Hematopoietic multipotent progenitor cell (in vitro differentiated cells): Measurements from ENCODE around the gene LRRTM2. TPM values are rescaled to one million over a fixed set of nuclear protein-coding genes. Genes with fewer than 3 reads are reported as not detected.

Source experiments
- DNase-seq, 3 donors: peaks; one replicate each; pipeline ENCODE4 v3.0.0-alpha.2; 2011 to 2015; ENCODE audit warnings: low read depth in 2 of 3, low spot score in 2 of 3
- total RNA-seq: library from RNA; depleted of rRNA; stranded (reverse); fragments of >200 nt; gene quantifications from one replicate; pipeline ENCODE4 v1.2.3, GENCODE V29; 2012

LRRTM2 gene
- total RNA-seq, 1 donor = 0.27 TPM

- DNase-seq = no peak
Measured at GRCh38 chr5:138884094-138884493, 9.0 kb upstream of the LRRTM2 start.

DNA sequence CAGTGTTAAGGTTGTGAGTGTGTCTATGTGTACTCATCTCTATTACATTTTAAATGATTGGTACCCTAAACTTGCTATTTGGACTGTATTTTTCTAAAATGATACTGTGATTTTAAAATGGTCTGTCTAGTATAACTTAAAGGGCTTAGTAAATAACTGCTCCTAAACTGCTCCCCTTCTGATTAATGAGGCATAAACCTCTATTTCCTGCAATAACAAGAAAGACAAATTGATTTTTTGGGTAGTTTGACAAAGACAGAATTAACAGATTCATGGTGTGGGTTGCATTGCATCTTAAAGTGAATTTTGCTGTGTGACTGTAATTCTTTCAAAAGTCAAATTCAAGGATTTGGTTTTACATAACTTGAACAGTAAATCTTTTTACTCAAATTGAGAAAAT lies 8.1 kb upstream of the LRRTM2 start:
- DNase-seq = no peak

GRCh38 chr5:138878437-138879235 lies 3.5 kb upstream of the LRRTM2 start:
- no peak for DNase-seq

- no peak for DNase-seq
Measured at GRCh38 chr5:138876811-138877210, 1.7 kb upstream of the LRRTM2 start.

DNA sequence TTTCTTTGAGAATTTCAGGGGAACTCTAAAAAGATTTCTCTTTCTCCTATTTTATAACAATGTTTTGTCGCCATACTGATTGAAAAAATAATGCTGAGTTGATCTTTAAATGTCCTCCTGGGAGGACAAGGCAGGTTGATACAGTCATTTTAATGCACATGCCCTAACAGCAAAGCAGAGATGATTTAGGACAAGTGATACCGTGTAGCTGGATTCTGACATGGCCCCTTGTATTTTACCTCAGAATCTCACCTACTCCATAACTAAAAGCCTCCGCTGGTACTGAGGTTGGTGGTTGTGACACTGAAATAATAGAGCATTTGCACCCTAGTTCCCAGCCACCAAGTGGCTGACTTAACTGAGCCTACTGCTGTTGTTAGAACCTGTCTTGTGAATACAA lies 811 bp upstream of the LRRTM2 start:
- no peak for DNase-seq

- no peak for DNase-seq
Measured at GRCh38 chr5:138875552-138875875, 379 bp upstream of the LRRTM2 start.

DNA sequence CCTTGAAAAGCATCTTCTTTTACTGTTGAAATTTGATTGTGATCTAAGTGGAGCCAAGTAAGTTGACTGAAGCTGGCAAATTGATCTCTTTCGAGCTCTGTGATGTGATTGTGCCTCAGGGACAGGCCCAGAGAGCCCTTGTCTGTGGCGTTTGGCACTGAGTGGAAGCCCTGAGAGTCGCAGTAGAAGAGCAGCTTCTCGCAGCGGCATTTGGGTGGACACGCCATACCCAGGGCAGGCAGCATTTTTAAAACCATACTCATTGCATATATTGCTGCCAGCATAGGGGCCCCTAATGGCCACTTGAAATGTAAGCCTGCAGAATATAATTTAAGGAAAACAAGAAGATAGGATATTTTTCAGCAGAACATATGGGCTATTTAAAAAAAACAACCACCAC lies 894 bp downstream of the LRRTM2 start:
- no peak for DNase-seq

DNA sequence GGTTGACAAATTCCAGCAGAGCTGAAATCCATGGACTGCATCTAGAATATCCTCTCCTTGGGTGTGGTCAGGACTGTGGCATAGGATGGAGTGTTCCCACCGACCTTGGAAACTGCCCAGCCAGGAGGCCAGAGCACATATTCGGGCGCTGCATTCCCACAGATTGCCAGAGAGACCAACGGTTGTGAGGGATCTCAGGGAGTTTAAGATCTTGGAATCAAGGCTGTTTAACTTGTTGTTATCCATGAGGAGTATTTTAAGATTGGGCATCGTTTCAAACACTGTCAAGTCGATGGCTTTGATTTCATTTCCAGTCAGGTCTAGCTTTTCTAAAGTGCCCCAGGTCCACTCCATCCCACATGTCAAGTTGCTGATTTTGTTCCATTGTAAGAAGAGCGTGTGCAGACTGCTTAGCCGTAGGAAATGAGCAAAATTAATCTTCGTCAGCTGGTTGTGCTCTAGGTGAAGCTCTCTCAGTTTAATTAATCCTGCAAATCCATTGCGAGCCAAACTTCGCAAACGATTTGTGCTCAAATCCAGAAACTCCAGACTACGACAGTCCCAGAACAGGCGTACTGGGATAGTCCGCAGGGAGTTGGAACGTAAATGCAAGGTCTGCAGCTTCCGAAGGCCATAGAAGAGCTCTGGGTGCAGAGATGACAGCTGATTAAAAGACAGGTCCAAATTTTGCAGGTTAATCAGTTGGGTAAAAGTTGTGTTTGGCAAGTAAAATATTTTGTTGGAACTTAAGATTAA lies 1.5 kb downstream of the LRRTM2 start:
- no peak for DNase-seq

- DNase-seq = no peak
Measured at GRCh38 chr5:138872841-138873465, 2.2 kb downstream of the LRRTM2 start.

DNA sequence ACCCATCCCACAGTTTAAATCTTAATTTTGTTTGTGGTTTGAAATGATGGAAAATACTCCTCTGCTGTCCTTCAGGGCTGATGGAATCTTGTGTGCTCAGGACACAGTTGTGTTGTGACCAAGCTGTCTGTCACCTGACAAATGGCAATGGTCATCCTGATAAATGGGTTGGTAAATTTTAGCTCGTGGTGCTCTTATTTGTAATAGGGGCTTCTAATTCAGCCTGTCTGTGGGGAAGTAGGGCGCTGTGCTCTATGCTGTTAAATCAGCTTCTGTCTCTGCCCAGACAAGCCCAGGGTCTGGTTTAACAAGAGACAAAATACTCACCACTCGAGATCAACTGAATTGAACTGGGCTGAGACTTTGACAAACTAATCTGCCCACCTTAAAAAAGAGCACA lies 4.5 kb downstream of the LRRTM2 start:
- DNase-seq = no peak

DNA sequence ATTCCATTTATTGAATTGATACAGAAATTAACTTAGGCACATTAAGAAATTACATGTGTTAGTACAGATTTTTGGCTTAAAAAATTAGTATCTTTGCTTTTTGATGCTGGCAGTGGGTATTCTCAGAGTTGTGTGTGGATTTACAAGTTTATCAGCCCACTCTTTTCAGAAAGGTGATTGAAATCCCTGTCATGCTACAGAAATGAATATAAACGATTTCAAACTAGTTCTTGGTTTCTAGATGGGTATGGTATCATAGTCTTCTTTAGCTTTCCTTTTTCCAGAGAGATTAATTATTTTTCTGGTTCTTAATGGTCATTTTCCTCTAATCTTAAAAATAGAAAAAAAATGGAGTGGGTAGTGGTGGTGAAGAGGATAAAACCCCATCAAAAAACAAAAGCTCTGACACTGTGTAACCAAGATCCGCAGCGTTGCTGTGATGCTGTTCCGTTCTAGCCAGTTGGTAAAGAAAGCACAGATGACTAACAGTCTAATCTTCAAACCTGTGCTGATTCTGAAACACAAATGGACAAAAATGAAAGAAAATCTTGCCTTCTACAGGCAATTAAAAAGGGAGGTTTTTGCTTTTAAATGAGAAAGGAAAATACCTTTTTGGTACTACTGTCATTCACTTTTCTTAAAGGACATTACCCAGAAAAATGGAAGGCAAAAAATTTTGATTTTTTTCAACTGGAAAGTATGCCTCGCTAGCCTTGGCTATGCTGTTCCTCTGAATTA lies 5.2 kb downstream of the LRRTM2 start:
- no peak for DNase-seq

- DNase-seq = no peak
Measured at GRCh38 chr5:138869038-138869437, 6.1 kb downstream of the LRRTM2 start.

DNA sequence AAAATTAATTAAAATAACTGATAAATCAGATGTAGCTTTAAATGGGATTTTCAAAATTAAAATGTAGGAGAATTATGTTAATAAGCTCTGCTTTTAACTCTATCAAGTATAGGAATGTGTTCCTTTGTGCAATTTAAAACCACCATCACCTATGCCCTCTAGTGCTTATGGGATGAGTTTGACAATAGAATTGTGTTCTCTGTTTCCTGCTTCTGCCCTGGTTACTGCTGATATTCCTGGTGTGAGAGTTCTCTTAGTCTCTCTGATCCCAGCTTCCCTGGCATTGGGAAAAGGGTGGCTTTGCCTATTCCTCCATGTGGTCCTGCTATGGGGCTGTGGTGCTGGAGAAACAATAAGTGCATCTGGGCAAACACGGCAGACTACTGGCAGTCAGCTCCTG lies 8.1 kb downstream of the LRRTM2 start:
- no peak for DNase-seq

- no peak for DNase-seq
Measured at GRCh38 chr5:138853132-138853531, 22.0 kb downstream of the LRRTM2 start.

- no peak for DNase-seq
Measured at GRCh38 chr5:138850865-138851435, 24.2 kb downstream of the LRRTM2 start.

- DNase-seq = no peak
Measured at GRCh38 chr5:138849882-138850281, 25.3 kb downstream of the LRRTM2 start.

- DNase-seq = no peak
Measured at GRCh38 chr5:138849439-138849838, 25.7 kb downstream of the LRRTM2 start.

- DNase-seq = peak in 1 of 3 donors; percentile 15
Measured at GRCh38 chr5:138844812-138845513, 30.2 kb downstream of the LRRTM2 start.

DNA sequence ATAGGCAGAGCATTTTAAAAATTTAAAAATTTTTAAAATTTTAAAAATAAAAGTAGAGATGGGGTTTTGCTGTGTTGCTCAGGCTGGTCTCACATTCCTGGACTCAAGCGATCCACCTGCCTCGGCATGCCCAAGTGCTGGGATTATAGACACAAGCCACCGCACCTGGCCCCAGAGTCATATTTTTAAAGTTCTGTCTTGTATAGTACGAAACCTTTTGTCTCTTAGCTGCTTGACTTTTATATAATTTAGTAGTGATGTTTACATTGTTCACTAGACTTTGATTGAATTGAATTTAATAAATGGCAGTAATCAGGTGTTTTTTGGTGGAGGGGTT lies 31.0 kb downstream of the LRRTM2 start:
- no peak for DNase-seq
